Stimulated activated CD8-positive, alpha-beta memory T cell treated with anti-CD3 and anti-CD28 coated beads, Interleukin-12 subunit alpha, Interleukin-12 subunit beta, amount 100 ng/mL, for 24 hours (primary cell): ENCODE measurements around the gene COL4A1.
"Not testable (repeated sequence)": the region's sequence is repeated elsewhere in the genome, so short reads cannot be mapped to it uniquely, and the experiment has no call there.

Experiments
- DNase-seq: peaks from one replicate; pipeline ENCODE4 v3.0.0-alpha.2; 2020; ENCODE audit errors: extremely low read depth

Gene COL4A1

GRCh38 chr13:110114316-110114715 lies 192.6 kb downstream of the COL4A1 start:
- no peak for DNase-seq

- no peak for DNase-seq
These were observed 193.6 kb downstream of the COL4A1 start for GRCh38 chr13:110113284-110113764.

DNA sequence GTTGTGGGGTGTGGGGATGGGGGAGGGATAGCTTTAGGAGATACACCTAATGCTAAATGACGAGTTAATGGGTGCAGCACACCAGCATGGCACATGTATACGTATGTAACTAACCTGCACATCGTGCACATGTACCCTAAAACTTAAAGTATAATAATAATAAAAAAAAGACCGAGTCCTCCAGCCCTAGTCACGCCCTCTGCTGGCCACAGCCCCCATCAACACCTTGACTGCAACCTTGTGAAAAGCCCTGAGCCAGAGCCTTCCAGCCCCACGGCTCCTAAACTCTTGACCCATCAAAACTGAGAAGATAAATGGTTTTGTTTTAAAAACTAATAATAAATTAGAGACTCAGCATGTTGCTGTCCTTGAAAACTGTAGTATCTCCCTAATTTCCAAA lies 194.6 kb downstream of the COL4A1 start:
- DNase-seq = not testable (repeated sequence)

DNA sequence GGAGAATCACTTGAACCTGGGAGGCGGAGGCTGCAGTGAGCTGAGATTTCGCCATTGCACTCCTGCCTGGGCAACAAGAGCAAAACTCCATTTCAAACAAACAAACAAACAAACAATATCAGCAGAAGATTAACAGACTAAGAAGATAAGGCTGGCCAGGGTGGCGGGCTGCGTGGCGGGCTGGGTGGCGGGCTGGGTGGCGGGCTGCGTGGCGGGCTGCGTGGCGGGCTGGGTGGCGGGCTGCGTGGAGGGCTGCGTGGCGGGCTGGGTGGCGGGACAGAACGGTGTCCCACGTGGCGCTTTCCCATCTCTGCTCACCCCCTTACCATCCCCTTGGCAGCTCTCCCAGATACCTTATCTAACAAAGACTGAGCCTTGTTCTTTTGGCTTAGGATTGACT lies 196.2 kb downstream of the COL4A1 start:
- DNase-seq = no peak

- DNase-seq = no peak
These were observed 197.0 kb downstream of the COL4A1 start for GRCh38 chr13:110109910-110110309.

GRCh38 chr13:110109140-110109783 lies 197.7 kb downstream of the COL4A1 start:
- no peak for DNase-seq

DNA sequence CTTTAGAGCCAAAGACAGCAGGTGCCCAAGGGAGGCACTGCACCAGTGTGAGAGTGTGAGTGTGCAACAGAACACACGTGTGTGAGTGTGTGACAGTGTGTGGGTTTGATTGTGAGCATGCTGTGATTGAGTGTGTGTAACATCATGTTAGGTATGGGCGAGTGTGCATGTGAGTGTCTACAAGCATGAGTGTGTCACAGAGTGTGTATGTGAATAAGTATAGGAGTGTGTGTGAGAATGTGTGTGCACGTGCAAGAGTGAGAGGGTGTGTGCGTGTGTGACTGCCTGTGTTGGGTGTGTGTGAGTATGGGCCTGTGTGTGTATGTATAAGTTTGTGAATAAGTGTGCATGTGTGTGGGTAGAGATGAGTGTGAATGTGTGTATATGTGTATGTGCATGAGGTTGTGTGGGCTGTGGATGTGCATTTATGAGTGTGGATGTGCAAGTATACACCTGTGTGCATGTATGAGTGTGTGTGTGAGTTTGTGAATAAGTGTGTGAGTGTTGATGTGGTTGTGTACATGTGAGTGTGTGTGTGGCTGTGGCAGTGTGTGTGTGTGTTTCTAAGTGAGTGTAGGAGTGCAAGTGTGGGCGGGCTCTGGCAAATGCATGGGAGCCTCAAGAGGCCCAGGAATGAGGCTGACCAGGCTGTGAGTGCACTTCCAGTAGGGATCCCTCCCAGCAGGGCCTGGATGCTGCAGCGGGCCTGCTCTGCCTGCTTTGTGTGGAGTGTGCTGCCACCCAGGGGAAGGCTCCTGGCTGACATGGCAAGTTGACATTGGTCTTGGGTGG lies 198.4 kb downstream of the COL4A1 start:
- DNase-seq = no peak

- DNase-seq = no peak
These were observed 199.2 kb downstream of the COL4A1 start for GRCh38 chr13:110107568-110108347.

GRCh38 chr13:110106726-110107125 lies 200.2 kb downstream of the COL4A1 start:
- DNase-seq = no peak

GRCh38 chr13:110105136-110105535 lies 201.8 kb downstream of the COL4A1 start:
- no peak for DNase-seq

DNA sequence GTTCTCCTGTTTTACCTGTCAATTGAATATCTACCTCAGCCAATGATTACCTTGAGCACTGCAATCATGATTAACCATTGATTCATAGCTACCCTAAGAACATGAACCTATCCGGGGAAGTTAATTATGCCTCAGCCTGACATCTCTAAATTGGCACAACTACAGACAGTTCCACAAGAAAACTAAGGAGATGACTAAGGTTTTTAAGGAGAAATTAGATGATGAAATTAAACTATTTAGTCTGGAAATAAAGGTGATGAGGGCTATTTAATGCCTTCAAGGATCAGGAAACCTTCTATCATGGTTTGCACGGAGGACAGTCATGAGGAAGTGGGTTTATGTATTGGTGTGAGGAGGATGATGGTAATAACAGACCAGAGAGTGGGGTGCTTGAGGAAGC lies 203.4 kb downstream of the COL4A1 start:
- DNase-seq = no peak

DNA sequence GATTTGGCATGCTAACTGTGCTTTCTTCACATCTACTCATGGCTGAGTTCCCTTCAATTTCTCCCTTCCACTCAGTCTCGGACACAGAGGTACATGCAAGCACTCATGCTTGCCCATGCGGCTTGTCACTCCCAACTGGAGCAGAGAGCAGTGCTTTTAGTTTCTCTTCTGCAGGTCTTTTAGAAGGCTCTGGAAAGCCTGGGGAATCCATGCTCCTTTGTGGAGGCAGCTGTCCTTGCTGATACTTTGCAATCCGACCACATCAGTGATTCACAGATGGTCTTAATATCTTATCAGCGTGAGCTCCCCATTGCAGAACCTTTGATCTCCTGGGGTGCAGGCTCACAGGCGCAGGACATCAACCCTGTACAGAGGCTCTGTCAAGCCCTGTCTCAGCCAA lies 203.9 kb downstream of the COL4A1 start:
- DNase-seq = no peak

DNA sequence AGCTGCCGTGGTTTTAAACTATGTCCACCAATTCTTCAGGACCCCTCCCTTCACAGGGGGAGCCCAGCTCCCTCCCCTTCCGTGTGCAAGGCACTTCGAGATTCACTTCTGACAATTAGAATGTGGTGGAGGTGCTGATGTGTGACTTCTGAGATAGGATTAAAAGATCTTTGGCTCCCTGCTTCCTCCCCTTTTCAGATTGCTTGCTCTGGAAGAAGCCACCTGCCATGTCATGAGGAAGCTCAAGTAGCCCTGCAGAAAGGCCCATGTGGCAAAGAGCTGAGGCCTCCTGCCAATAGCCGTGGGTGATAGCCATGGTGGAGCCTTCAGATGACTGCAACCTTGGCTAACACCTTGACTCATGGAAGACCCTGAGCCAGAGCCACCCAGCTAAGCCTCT lies 204.9 kb downstream of the COL4A1 start:
- DNase-seq = no peak

DNA sequence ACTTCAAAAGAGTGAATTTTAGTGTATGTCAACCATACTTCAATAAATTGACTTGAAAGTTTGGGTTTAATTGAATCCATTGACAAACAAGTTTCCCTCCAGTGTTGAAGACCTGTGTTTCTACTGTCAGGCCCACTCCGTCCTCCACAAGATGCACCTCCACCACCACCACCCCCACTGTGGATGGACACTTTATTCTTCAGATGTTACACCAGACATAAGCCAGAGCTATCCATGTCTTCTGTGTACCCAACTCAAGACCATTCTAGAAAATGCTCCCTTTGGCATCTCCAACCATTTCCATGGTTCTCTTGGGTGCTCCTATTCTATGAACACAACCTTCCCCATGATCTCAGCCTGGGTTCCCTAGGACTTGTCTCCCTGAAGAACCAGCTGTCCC lies 207.0 kb downstream of the COL4A1 start:
- no peak for DNase-seq
